HepG2 (cell line): Measurements from ENCODE around the gene TTC24. TPM values are rescaled to one million over a fixed set of nuclear protein-coding genes. Genes with fewer than 3 reads are reported as not detected.

ENCODE experiments used
- BHLHE40 ChIP-seq: IDR thresholded peaks from 2 replicates; pipeline ENCODE4 v1.6.1; 2011; ENCODE audit warnings: low read length, improper control_type of control experiment
- HDAC2 ChIP-seq: sonication (generic); formaldehyde crosslinking; IDR thresholded peaks from 2 replicates; pipeline ENCODE4 v1.4.0; 2020; ENCODE audit warnings: missing genetic modification reagents
- NFAT5 ChIP-seq: sonication (generic); formaldehyde crosslinking; IDR thresholded peaks from 2 replicates; pipeline ENCODE4 v1.4.0; 2020; ENCODE audit warnings: missing genetic modification reagents
- PBX2 ChIP-seq: IDR thresholded peaks from 2 replicates; pipeline ENCODE4 v1.6.1; 2016; ENCODE audit warnings: control low read depth
- REST ChIP-seq, 2 experiments: IDR thresholded peaks; 2 replicates each; pipeline ENCODE4 v1.6.1; 2011 to 2012; ENCODE audit warnings: low read length in 2 of 2, borderline replicate concordance in 1 of 2, low read depth in 1 of 2, mild to moderate bottlenecking in 1 of 2, moderate library complexity in 1 of 2
- SP4 ChIP-seq: sonication (generic); formaldehyde crosslinking; IDR thresholded peaks from 2 replicates; pipeline ENCODE4 v1.8.1; 2023; ENCODE audit warnings: mild to moderate bottlenecking, missing genetic modification reagents
- TBL1XR1 ChIP-seq: fragments of 150-350 bp; IDR thresholded peaks from 2 replicates; pipeline ENCODE4 v1.6.1; 2014; ENCODE audit warnings: borderline replicate concordance, low read length; ENCODE audit not compliant: partially characterized antibody
- TFE3 ChIP-seq: IDR thresholded peaks from 2 replicates; pipeline ENCODE4 v1.6.1; 2016
- ZBTB39 ChIP-seq: sonication (generic); formaldehyde crosslinking; IDR thresholded peaks from 2 replicates; pipeline ENCODE4 v1.5.0; 2020; ENCODE audit warnings: missing genetic modification reagents
- ZBTB46 ChIP-seq: sonication (generic); formaldehyde crosslinking; IDR thresholded peaks from 2 replicates; pipeline ENCODE4 v1.4.0; 2020; ENCODE audit warnings: mild to moderate bottlenecking, missing genetic modification reagents, borderline replicate concordance
- ZNF3 ChIP-seq: IDR thresholded peaks from 2 replicates; pipeline ENCODE4 v1.7.0; 2017; ENCODE audit warnings: inconsistent platforms
- ZNF34 ChIP-seq: sonication (generic); formaldehyde crosslinking; IDR thresholded peaks from 2 replicates; pipeline ENCODE4 v1.4.0; 2020; ENCODE audit warnings: mild to moderate bottlenecking, missing genetic modification reagents, borderline replicate concordance
- ZSCAN25 ChIP-seq: sonication (generic); formaldehyde crosslinking; IDR thresholded peaks from 2 replicates; pipeline ENCODE4 v1.8.0; 2022; ENCODE audit warnings: mild to moderate bottlenecking, missing genetic modification reagents
- polyA plus RNA-seq, 8 experiments: library from polyadenylated mRNA; depleted of rRNA in 3 of 8; stranded (reverse) in 7 of 8; unstranded in 1 of 8; fragments of >200 nt; fragmentation: Illumina TruSeq in 4 of 8; extraction: Trizol in 4 of 8; gene quantifications; 2 replicates each; pipeline versions ENCODE4 v1.2.1 to v1.2.3, GENCODE V29; 2011 to 2016; ENCODE audit warnings: low read depth in 4 of 8, missing spikeins in 1 of 8, mixed read lengths in 1 of 8; ENCODE audit not compliant: insufficient read depth in 1 of 8
- total RNA-seq, 5 experiments: library from RNA; depleted of rRNA; stranded (reverse); fragments of >200 nt; fragmentation: Illumina TruSeq; extraction: Trizol; gene quantifications; 2 replicates each; pipeline ENCODE4 v1.2.3, GENCODE V29; 2016; ENCODE audit warnings: low read depth in 1 of 5

The TTC24 gene
- total and polyA plus RNA-seq, 2 of the 13 experiments (the other 11 are each of a cell fraction or from before 2014, with no cell fraction given): 0.13 to 0.18 TPM

- TF ChIP-seq NFAT5 (CRISPR knock-in tag) (no peak), PBX2 (CRISPR knock-in tag) (0 out of 2 replicates have a peak, but pooled peaks have one; percentile 10), ZNF34 (CRISPR knock-in tag) (no peak), ZBTB46 (no peak), ZBTB39 (no peak), HDAC2 (CRISPR knock-in tag) (no peak), ZNF3 (CRISPR knock-in tag) (no peak), ZSCAN25 (CRISPR knock-in tag) (no peak), BHLHE40 (no peak), TFE3 (no peak), REST (IDR thresholded peaks at IDR 0.05; ENCODE audit: borderline replicate concordance in 1 of 2, low read depth in 1 of 2, low read length in 2 of 2) (peak in 1 of 2 experiments; percentile 62; a peak in 1 of 4 replicates), TBL1XR1 (no peak), SP4 (CRISPR knock-in tag) (no peak)
Observed at GRCh38 chr1:156627313-156627880, 47.9 kb downstream of the TTC24 start (continued).
